Astrocyte (in vitro differentiated cells and primary cell): ENCODE measurements around the gene STRBP. TPM values are rescaled to one million over a fixed set of nuclear protein-coding genes. Genes with fewer than 3 reads are reported as not detected.

ENCODE experiments used
- DNase-seq: peaks from one replicate; pipeline ENCODE4 v3.0.0-alpha.2; 2010; ENCODE audit warnings: low read depth
- FAIRE-seq: peaks from 2 replicates; lab custom pipeline; 2011; peaks lifted over from hg19 to GRCh38; lab: Jason Lieb, UNC
- H2AFZ ChIP-seq: 2 replicates; pipeline ENCODE4 v1.6.0; 2012; ENCODE audit warnings: low read depth, low read length, inconsistent platforms
- H3K27ac ChIP-seq: 2 replicates; pipeline ENCODE4 v1.5.1; 2011; ENCODE audit warnings: low read depth, low read length, inconsistent platforms
- H3K27me3 ChIP-seq: 2 replicates; pipeline ENCODE4 v1.6.0; 2011; ENCODE audit warnings: low read length, inconsistent platforms; ENCODE audit not compliant: insufficient read depth
- H3K36me3 ChIP-seq: 2 replicates; pipeline ENCODE4 v1.5.1; 2011; ENCODE audit warnings: low read length, inconsistent platforms; ENCODE audit not compliant: insufficient read depth
- H3K4me1 ChIP-seq: 2 replicates; pipeline ENCODE4 v1.5.1; 2011; ENCODE audit warnings: low read length, inconsistent platforms; ENCODE audit not compliant: insufficient read depth
- H3K4me2 ChIP-seq: 2 replicates; pipeline ENCODE4 v1.6.0; 2012; ENCODE audit warnings: low read length, inconsistent platforms
- H3K4me3 ChIP-seq: 2 replicates; pipeline ENCODE4 v1.5.1; 2011; ENCODE audit warnings: low read depth, mild to moderate bottlenecking, low read length, inconsistent platforms; ENCODE audit not compliant: insufficient read depth
- H3K79me2 ChIP-seq: 2 replicates; pipeline ENCODE4 v1.6.0; 2012; ENCODE audit warnings: mild to moderate bottlenecking, low read length, inconsistent platforms; ENCODE audit not compliant: insufficient read depth
- H3K9ac ChIP-seq: 2 replicates; pipeline ENCODE4 v1.6.0; 2012; ENCODE audit warnings: mild to moderate bottlenecking, low read length, inconsistent platforms
- H3K9me3 ChIP-seq: 2 replicates; pipeline ENCODE4 v1.5.1; 2012; ENCODE audit warnings: low read depth, mild to moderate bottlenecking, low read length, inconsistent platforms; ENCODE audit not compliant: insufficient read depth
- H4K20me1 ChIP-seq: 2 replicates; pipeline ENCODE4 v1.6.0; 2012; ENCODE audit warnings: low read length, inconsistent platforms; ENCODE audit not compliant: insufficient read depth
- H3K27ac Mint-ChIP-seq: one replicate; pipeline ENCODE4 v1.8.0; 2021; ENCODE audit warnings: mild to moderate bottlenecking, mixed read lengths; ENCODE audit not compliant: unreplicated experiment
- H3K27me3 Mint-ChIP-seq: one replicate; pipeline ENCODE4 v1.8.0; 2021; ENCODE audit warnings: low read depth, mixed read lengths; ENCODE audit not compliant: unreplicated experiment
- H3K36me3 Mint-ChIP-seq: one replicate; pipeline ENCODE4 v1.8.0; 2021; ENCODE audit warnings: low read depth, mixed read lengths; ENCODE audit not compliant: unreplicated experiment
- H3K4me1 Mint-ChIP-seq: one replicate; pipeline ENCODE4 v1.8.0; 2021; ENCODE audit warnings: low read depth, mixed read lengths; ENCODE audit not compliant: unreplicated experiment
- H3K4me3 Mint-ChIP-seq: one replicate; pipeline ENCODE4 v1.8.0; 2021; ENCODE audit warnings: mild to moderate bottlenecking, moderate library complexity, mixed read lengths; ENCODE audit not compliant: unreplicated experiment
- H3K9me3 Mint-ChIP-seq: one replicate; pipeline ENCODE4 v1.8.0; 2021; ENCODE audit warnings: mild to moderate bottlenecking, mixed read lengths; ENCODE audit not compliant: unreplicated experiment
- CTCF ChIP-seq: IDR thresholded peaks from 2 replicates; pipeline ENCODE4 v1.5.1; 2011; ENCODE audit warnings: low read depth, mild to moderate bottlenecking, inconsistent platforms, low read length, moderate library complexity; ENCODE audit not compliant: insufficient read depth
- EZH2 ChIP-seq: IDR thresholded peaks from 2 replicates; pipeline ENCODE4 v1.6.1; 2012; ENCODE audit warnings: mild to moderate bottlenecking, low read length, inconsistent platforms; ENCODE audit not compliant: insufficient read depth
- total RNA-seq: library from RNA; stranded (reverse); gene quantifications from 2 replicates; pipeline ENCODE4 v1.2.1, GENCODE V29; 2021

STRBP gene
- total RNA-seq, 1 donor from 2014 or later = 13.1 TPM

GRCh38 chr9:123093141-123093540, 175.2 kb downstream of the STRBP start:
- Histone ChIP-seq H3K9ac (no peak overlapping the region), H3K27ac (no peak overlapping the region), H3K4me3 (no peak overlapping the region), H3K4me2 (no peak overlapping the region), H3K4me1 (no peaks in the 10 kb centered on the region), H3K9me3 (no peaks in the 10 kb centered on the region), H3K27me3 (no peaks in the 10 kb centered on the region), H4K20me1 (peaks cover 17% of the 10 kb centered on the region), H3K36me3 (peaks cover 20% of the 10 kb centered on the region), H2AFZ (no peak overlapping the region), H3K79me2 (no peaks in the 10 kb centered on the region)
- FAIRE-seq = no peak
- no peaks in the 10 kb centered on the region for H3K27me3 Mint-ChIP-seq
- H3K4me3 Mint-ChIP-seq = no peak overlapping the region
- no peak for TF ChIP-seq CTCF
- TF ChIP-seq EZH2 = no peak
- H3K9me3 Mint-ChIP-seq = no peaks in the 10 kb centered on the region
- no peak overlapping the region for H3K27ac Mint-ChIP-seq
- DNase-seq = no peak
- H3K4me1 Mint-ChIP-seq = peaks cover 18% of the 10 kb centered on the region
- H3K36me3 Mint-ChIP-seq = peaks cover 35% of the 10 kb centered on the region

GRCh38 chr9:123091459-123091858, 176.9 kb downstream of the STRBP start:
- FAIRE-seq = no peak
- Mint-ChIP-seq H3K27me3 (no peaks in the 10 kb centered on the region), H3K27ac (no peak overlapping the region), H3K4me1 (peaks cover 14% of the 10 kb centered on the region), H3K9me3 (no peaks in the 10 kb centered on the region), H3K4me3 (no peak overlapping the region), H3K36me3 (peaks cover 24% of the 10 kb centered on the region)
- H3K4me1 ChIP-seq = no peaks in the 10 kb centered on the region
- DNase-seq = no peak
- no peak overlapping the region for H3K4me2 ChIP-seq
- no peaks in the 10 kb centered on the region for H3K9me3 ChIP-seq
- H3K79me2 ChIP-seq = no peaks in the 10 kb centered on the region
- H3K27me3 ChIP-seq = no peaks in the 10 kb centered on the region
- H3K27ac ChIP-seq = no peak overlapping the region
- peaks cover 20% of the 10 kb centered on the region for H3K36me3 ChIP-seq
- peaks cover 17% of the 10 kb centered on the region for H4K20me1 ChIP-seq
- TF ChIP-seq EZH2 (no peak), CTCF (no peak)
- no peak overlapping the region for H3K9ac ChIP-seq
- H3K4me3 ChIP-seq = no peak overlapping the region
- no peak overlapping the region for H2AFZ ChIP-seq

- no peak overlapping the region for H2AFZ ChIP-seq
- Mint-ChIP-seq H3K36me3 (peaks cover 24% of the 10 kb centered on the region), H3K4me3 (no peak overlapping the region), H3K4me1 (peaks cover 14% of the 10 kb centered on the region), H3K9me3 (no peaks in the 10 kb centered on the region), H3K27ac (no peak overlapping the region), H3K27me3 (no peaks in the 10 kb centered on the region)
- H4K20me1 ChIP-seq = peaks cover 19% of the 10 kb centered on the region
- no peaks in the 10 kb centered on the region for H3K79me2 ChIP-seq
- H3K9ac ChIP-seq = no peak overlapping the region
- DNase-seq = no peak
- H3K4me3 ChIP-seq = no peak overlapping the region
- H3K27me3 ChIP-seq = no peaks in the 10 kb centered on the region
- H3K4me1 ChIP-seq = no peaks in the 10 kb centered on the region
- H3K4me2 ChIP-seq = no peak overlapping the region
- H3K36me3 ChIP-seq = peaks cover 20% of the 10 kb centered on the region
- TF ChIP-seq EZH2 = no peak
- no peak for FAIRE-seq
- H3K9me3 ChIP-seq = no peaks in the 10 kb centered on the region
- H3K27ac ChIP-seq = no peak overlapping the region
Measured at GRCh38 chr9:123090956-123091355, 177.4 kb downstream of the STRBP start.
